ENCODE results near the gene GNLY. TPM values are rescaled to one million over a fixed set of nuclear protein-coding genes. Genes with fewer than 3 reads are reported as not detected.

Gene GNLY
- total RNA-seq, 5 donors from 2014 or later (not counting 1 experiment from before 2014, with no cell fraction given): 17.3 to 377 (median 82.9) TPM

GRCh38 chr2:85717308-85718008 is 23.3 kb downstream of the GNLY start:
- ATAC-seq (replicated peaks in 1 of 4) (no peak), DNase-seq (no peak)
- H3K27ac Mint-ChIP-seq: no peak overlapping the region
- ChIA-PET POLR2A (no interaction called here), CTCF (interaction anchor here in 1 of 2 donors (1.0 kb wide), 1 partner anchor 10 kb away, joined by 3 read pairs; no protein-coding TSS in a partner anchor)
- Histone ChIP-seq H3K27ac (ENCODE audit: low read length) (no peak overlapping the region), H3K4me3 (ENCODE audit: control insufficient read depth in 1 of 2, extremely low read depth in 1 of 2, low read length in 1 of 2) (no peak overlapping the region), H3K4me1 (ENCODE audit: control insufficient read depth in 1 of 2, extremely low read depth in 1 of 2, insufficient read depth in 2 of 2, low read length in 2 of 2) (peaks cover 0 to 4% of the 10 kb centered on the region in 2 experiments), H3K36me3 (ENCODE audit: control insufficient read depth in 2 of 2, extremely low read depth in 1 of 2, insufficient read depth in 1 of 2, low read length in 1 of 2) (no peaks in the 10 kb centered on the region), H3K27me3 (replicated peaks in 1 of 2; ENCODE audit: control insufficient read depth in 2 of 2, extremely low read depth in 1 of 2, insufficient read depth in 2 of 2, low read length in 1 of 2) (peaks cover 0 to 3% of the 10 kb centered on the region in 2 experiments), H3K9me3 (no peaks in the 10 kb centered on the region)
- peaks cover 0 to 7% (median 6%) of the 10 kb centered on the region in 3 donors for H3K9me3 Mint-ChIP-seq
- H3K27me3 Mint-ChIP-seq: peaks cover 0 to 2% of the 10 kb centered on the region in 2 donors
- H3K4me3 Mint-ChIP-seq: no peak overlapping the region
- peaks cover 4% of the 10 kb centered on the region for H3K36me3 Mint-ChIP-seq
- 91% methylated on average over 9 of the region's 15 CpGs for WGBS (ENCODE audit: insufficient coverage)
- peaks cover 6 to 15% (median 8%) of the 10 kb centered on the region in 3 donors for H3K4me1 Mint-ChIP-seq

GRCh38 chr2:85718009-85718391 is 23.8 kb downstream of the GNLY start:
- H3K27ac Mint-ChIP-seq: no peak overlapping the region
- no peak overlapping the region for H3K4me3 Mint-ChIP-seq
- Histone ChIP-seq H3K4me3 (ENCODE audit: control insufficient read depth in 1 of 2, extremely low read depth in 1 of 2, low read length in 1 of 2) (no peak overlapping the region), H3K27ac (ENCODE audit: low read length) (no peak overlapping the region), H3K27me3 (replicated peaks in 1 of 2; ENCODE audit: control insufficient read depth in 2 of 2, extremely low read depth in 1 of 2, insufficient read depth in 2 of 2, low read length in 1 of 2) (peaks cover 0 to 3% of the 10 kb centered on the region in 2 experiments), H3K36me3 (ENCODE audit: control insufficient read depth in 2 of 2, extremely low read depth in 1 of 2, insufficient read depth in 1 of 2, low read length in 1 of 2) (no peaks in the 10 kb centered on the region), H3K4me1 (ENCODE audit: control insufficient read depth in 1 of 2, extremely low read depth in 1 of 2, insufficient read depth in 2 of 2, low read length in 2 of 2) (peaks cover 0 to 4% of the 10 kb centered on the region in 2 experiments), H3K9me3 (no peaks in the 10 kb centered on the region)
- H3K36me3 Mint-ChIP-seq: peaks cover 4% of the 10 kb centered on the region
- CTCF ChIA-PET: no interaction called here
- 100% methylated on average over 1 of the region's 7 CpGs for WGBS (ENCODE audit: insufficient coverage)
- DNase-seq (no peak), ATAC-seq (replicated peaks in 1 of 4) (no peak)
- H3K9me3 Mint-ChIP-seq: peaks cover 0 to 7% (median 6%) of the 10 kb centered on the region in 3 donors
- peaks cover 6 to 15% (median 8%) of the 10 kb centered on the region in 3 donors for H3K4me1 Mint-ChIP-seq
- peaks cover 0 to 2% of the 10 kb centered on the region in 2 donors for H3K27me3 Mint-ChIP-seq
- POLR2A ChIA-PET: no interaction called here

GRCh38 chr2:85718885-85719492 is 24.8 kb downstream of the GNLY start:
- H3K27me3 ChIP-seq (replicated peaks in 1 of 2; ENCODE audit: control insufficient read depth in 2 of 2, extremely low read depth in 1 of 2, insufficient read depth in 2 of 2, low read length in 1 of 2): peaks cover 0 to 3% of the 10 kb centered on the region in 2 experiments
- H3K4me3 Mint-ChIP-seq: no peak overlapping the region
- no peak overlapping the region for H3K27ac Mint-ChIP-seq
- no peak overlapping the region for H3K4me3 ChIP-seq (ENCODE audit: control insufficient read depth in 1 of 2, extremely low read depth in 1 of 2, low read length in 1 of 2)
- POLR2A ChIA-PET: no interaction called here
- no peaks in the 10 kb centered on the region for H3K36me3 ChIP-seq (ENCODE audit: control insufficient read depth in 2 of 2, extremely low read depth in 1 of 2, insufficient read depth in 1 of 2, low read length in 1 of 2)
- peaks cover 0 to 4% of the 10 kb centered on the region in 2 experiments for H3K4me1 ChIP-seq (ENCODE audit: control insufficient read depth in 1 of 2, extremely low read depth in 1 of 2, insufficient read depth in 2 of 2, low read length in 2 of 2)
- no peak for ATAC-seq (replicated peaks in 1 of 4)
- peaks cover 4 to 12% (median 5%) of the 10 kb centered on the region in 3 donors for H3K4me1 Mint-ChIP-seq
- no peak for DNase-seq
- CTCF ChIA-PET: interaction anchor here (0.6 to 1.4 kb wide), 4 partner anchors 8 to 23 kb away, joined by 3 to 4 read pairs (median 3); no protein-coding TSS in a partner anchor
- no peak overlapping the region for H3K27ac ChIP-seq (ENCODE audit: low read length)
- WGBS (ENCODE audit: insufficient coverage): 90% methylated on average over 7 of the region's 10 CpGs
- H3K36me3 Mint-ChIP-seq: peaks cover 4% of the 10 kb centered on the region
- H3K9me3 ChIP-seq: no peaks in the 10 kb centered on the region
- peaks cover 0 to 2% of the 10 kb centered on the region in 2 donors for H3K27me3 Mint-ChIP-seq
- H3K9me3 Mint-ChIP-seq: peaks cover 0 to 7% (median 6%) of the 10 kb centered on the region in 3 donors

- ChIA-PET CTCF (interaction anchor here (0.6 to 1.4 kb wide), 6 partner anchors 9 to 86 kb away, joined by 3 to 4 read pairs (median 3); no protein-coding TSS in a partner anchor), POLR2A (no interaction called here)
- Mint-ChIP-seq H3K9me3 (peaks cover 0 to 7% (median 6%) of the 10 kb centered on the region in 3 donors), H3K36me3 (peaks cover 4% of the 10 kb centered on the region), H3K27ac (no peak overlapping the region), H3K4me3 (no peak overlapping the region), H3K4me1 (peaks cover 0 to 6% (median 0%) of the 10 kb centered on the region in 3 donors), H3K27me3 (no peaks in the 10 kb centered on the region)
- Histone ChIP-seq H3K27me3 (replicated peaks in 1 of 2; ENCODE audit: control insufficient read depth in 2 of 2, extremely low read depth in 1 of 2, insufficient read depth in 2 of 2, low read length in 1 of 2) (peaks cover 0 to 3% of the 10 kb centered on the region in 2 experiments), H3K27ac (ENCODE audit: low read length) (no peak overlapping the region), H3K9me3 (no peaks in the 10 kb centered on the region), H3K4me1 (ENCODE audit: control insufficient read depth in 1 of 2, extremely low read depth in 1 of 2, insufficient read depth in 2 of 2, low read length in 2 of 2) (no peaks in the 10 kb centered on the region), H3K4me3 (ENCODE audit: control insufficient read depth in 1 of 2, extremely low read depth in 1 of 2, low read length in 1 of 2) (no peak overlapping the region), H3K36me3 (ENCODE audit: control insufficient read depth in 2 of 2, extremely low read depth in 1 of 2, insufficient read depth in 1 of 2, low read length in 1 of 2) (no peaks in the 10 kb centered on the region)
- no peak for ATAC-seq (replicated peaks in 1 of 4)
- 100% methylated on average over 1 of the region's 6 CpGs for WGBS (ENCODE audit: insufficient coverage)
- no peak for DNase-seq
Measured at GRCh38 chr2:85719609-85720240, 25.6 kb downstream of the GNLY start.

- H3K4me1 Mint-ChIP-seq: peaks cover 0 to under 1% (median 0%) of the 10 kb centered on the region in 3 donors
- H3K27ac ChIP-seq (ENCODE audit: low read length): no peak overlapping the region
Measured at GRCh38 chr2:85720533-85720932, 26.4 kb downstream of the GNLY start.

GRCh38 chr2:85721641-85722040 is 27.5 kb downstream of the GNLY start:
- no peak overlapping the region for H3K27ac Mint-ChIP-seq
- DNase-seq: no peak
- Histone ChIP-seq H3K36me3 (ENCODE audit: control insufficient read depth in 2 of 2, extremely low read depth in 1 of 2, insufficient read depth in 1 of 2, low read length in 1 of 2) (no peaks in the 10 kb centered on the region), H3K27ac (ENCODE audit: low read length) (no peak overlapping the region), H3K9me3 (no peaks in the 10 kb centered on the region), H3K4me3 (ENCODE audit: control insufficient read depth in 1 of 2, extremely low read depth in 1 of 2, low read length in 1 of 2) (no peak overlapping the region), H3K4me1 (ENCODE audit: control insufficient read depth in 1 of 2, extremely low read depth in 1 of 2, insufficient read depth in 2 of 2, low read length in 2 of 2) (no peaks in the 10 kb centered on the region), H3K27me3 (replicated peaks in 1 of 2; ENCODE audit: control insufficient read depth in 2 of 2, extremely low read depth in 1 of 2, insufficient read depth in 2 of 2, low read length in 1 of 2) (peaks cover 0 to 3% of the 10 kb centered on the region in 2 experiments)
- CTCF ChIA-PET: no interaction called here
- ATAC-seq (replicated peaks in 1 of 4): no peak
- H3K4me3 Mint-ChIP-seq: no peak overlapping the region
- peaks cover 4% of the 10 kb centered on the region for H3K36me3 Mint-ChIP-seq
- H3K4me1 Mint-ChIP-seq: no peaks in the 10 kb centered on the region
- peaks cover 0 to 7% (median 6%) of the 10 kb centered on the region in 3 donors for H3K9me3 Mint-ChIP-seq
- 77% methylated on average over 2 of the region's 4 CpGs for WGBS (ENCODE audit: insufficient coverage)
- H3K27me3 Mint-ChIP-seq: no peaks in the 10 kb centered on the region
- POLR2A ChIA-PET: no interaction called here

More at GRCh38 chr2:85720533-85720932, 26.4 kb downstream of the GNLY start:
- H3K36me3 ChIP-seq (ENCODE audit: control insufficient read depth in 2 of 2, extremely low read depth in 1 of 2, insufficient read depth in 1 of 2, low read length in 1 of 2): no peaks in the 10 kb centered on the region
- Mint-ChIP-seq H3K27me3 (no peaks in the 10 kb centered on the region), H3K36me3 (peaks cover 4% of the 10 kb centered on the region), H3K27ac (no peak overlapping the region), H3K4me3 (no peak overlapping the region), H3K9me3 (peaks cover 0 to 7% (median 6%) of the 10 kb centered on the region in 3 donors)
- H3K4me3 ChIP-seq (ENCODE audit: control insufficient read depth in 1 of 2, extremely low read depth in 1 of 2, low read length in 1 of 2): no peak overlapping the region
- peaks cover 0 to 3% of the 10 kb centered on the region in 2 experiments for H3K27me3 ChIP-seq (replicated peaks in 1 of 2; ENCODE audit: control insufficient read depth in 2 of 2, extremely low read depth in 1 of 2, insufficient read depth in 2 of 2, low read length in 1 of 2)
- ATAC-seq (replicated peaks in 1 of 4) (no peak), DNase-seq (no peak)
- H3K9me3 ChIP-seq: no peaks in the 10 kb centered on the region
- H3K4me1 ChIP-seq (ENCODE audit: control insufficient read depth in 1 of 2, extremely low read depth in 1 of 2, insufficient read depth in 2 of 2, low read length in 2 of 2): no peaks in the 10 kb centered on the region
- ChIA-PET POLR2A (no interaction called here), CTCF (interaction anchor here (0.6 to 1.4 kb wide), 2 partner anchors 10 to 77 kb away, joined by 3 read pairs; no protein-coding TSS in a partner anchor)
- WGBS (ENCODE audit: insufficient coverage): 86% methylated on average over 1 of the region's 1 CpG
